Hematopoietic multipotent progenitor cell treated with erythropoietin and hydrocortisone succinate and interleukin-3 and kit ligand, for 6 days (in vitro differentiated cells): ENCODE measurements around the gene AMFR.
A peak's percentile ranks its signal among the peaks of the same experiment; 100 is the strongest.

Experiments used
- DNase-seq: peaks from one replicate; pipeline ENCODE4 v3.0.0-alpha.2; 2015

Gene AMFR

GRCh38 chr16:56329887-56330286, 95.5 kb downstream of the AMFR start:
- no peak for DNase-seq

GRCh38 chr16:56328276-56329022, 96.9 kb downstream of the AMFR start:
- no peak for DNase-seq

- DNase-seq = no peak
Observed at GRCh38 chr16:56327929-56328258, 97.5 kb downstream of the AMFR start.

- no peak for DNase-seq
Observed at GRCh38 chr16:56327071-56327928, 98.0 kb downstream of the AMFR start.

GRCh38 chr16:56325956-56326355, 99.4 kb downstream of the AMFR start:
- no peak for DNase-seq

- no peak for DNase-seq
Observed at GRCh38 chr16:56324406-56324805, 100.9 kb downstream of the AMFR start.

- DNase-seq = no peak
Observed at GRCh38 chr16:56321571-56321970, 103.8 kb downstream of the AMFR start.

GRCh38 chr16:56320811-56321558, 104.4 kb downstream of the AMFR start:
- DNase-seq = peak; percentile 25

- peak; percentile 53 for DNase-seq
Observed at GRCh38 chr16:56320056-56320455, 105.3 kb downstream of the AMFR start.

- DNase-seq = peak; percentile 55
Observed at GRCh38 chr16:56319376-56319775, 106.0 kb downstream of the AMFR start.

GRCh38 chr16:56318827-56319140, 106.6 kb downstream of the AMFR start:
- no peak for DNase-seq

- DNase-seq = peak; percentile 82
Observed at GRCh38 chr16:56317998-56318826, 107.1 kb downstream of the AMFR start.

- DNase-seq = no peak
Observed at GRCh38 chr16:56316545-56316944, 108.8 kb downstream of the AMFR start.

- DNase-seq = no peak
Observed at GRCh38 chr16:56315955-56316354, 109.4 kb downstream of the AMFR start.

- DNase-seq = no peak
Observed at GRCh38 chr16:56314244-56314850, 111.0 kb downstream of the AMFR start.

- DNase-seq = no peak
Observed at GRCh38 chr16:56312556-56312955, 112.8 kb downstream of the AMFR start.

- DNase-seq = no peak
Observed at GRCh38 chr16:56312028-56312300, 113.4 kb downstream of the AMFR start.
